Spleen (tissue), 7 donors: Measurements from ENCODE around the gene NRDE2.

Experiments used
- CTCF ChIP-seq, 11 experiments: fragments of 200-600 bp in 7 of 11; fragments of 450-650 bp in 4 of 11; sonication (generic) in 4 of 11; IDR thresholded peaks in 8 of 11; conservative IDR thresholded peaks in 3 of 11; 1 replicate in 7 of 11; 2 replicates in 4 of 11; pipeline versions ENCODE4 v1.4.0 to v1.8.0; 2016 to 2021; ENCODE audit warnings: antibody characterized with exemption in 11 of 11, inconsistent platforms in 4 of 11, mild to moderate bottlenecking in 1 of 11
- POLR2A ChIP-seq, 3 donors: fragments of 450-650 bp; IDR thresholded peaks; one replicate each; pipeline ENCODE4 v1.5.1; 2017; ENCODE audit warnings: antibody characterized with exemption in 3 of 3, mild to moderate bottlenecking in 1 of 3
- POLR2AphosphoS5 ChIP-seq, 3 donors: sonication (generic); formaldehyde crosslinking; IDR thresholded peaks; one replicate each; pipeline ENCODE4 v1.5.1; 2017; ENCODE audit warnings: antibody characterized with exemption in 3 of 3
- donor health status: DM: no; HTN: no; CAD: no; lungs with moderate emphysema.
- donor health status: DM: no; HTN: no; CAD: no.
- donor health status: DM: no; HTN: no; CAD: no.

GRCh38 chr14:90332271-90332584 is 487 bp upstream of the NRDE2 start:
- no peak for TF ChIP-seq CTCF (IDR thresholded peaks at IDR 0.05 in 8 of 11, conservative IDR thresholded peaks at IDR 0.05 in 3 of 11)
- no peak for TF ChIP-seq POLR2A (IDR thresholded peaks at IDR 0.05)
- no peak for TF ChIP-seq POLR2AphosphoS5 (IDR thresholded peaks at IDR 0.05)
